Measurements from ENCODE around the gene RNF14. TPM values are rescaled to one million over a fixed set of nuclear protein-coding genes. Genes with fewer than 3 reads are reported as not detected.
"Not testable (repeated sequence)": the region's sequence is repeated elsewhere in the genome, so short reads cannot be mapped to it uniquely, and the experiment has no call there.

Gene RNF14
- polyA plus RNA-seq, 6 donors from 2014 or later, result 19.8 to 38.6 (median 34.6) TPM

DNA sequence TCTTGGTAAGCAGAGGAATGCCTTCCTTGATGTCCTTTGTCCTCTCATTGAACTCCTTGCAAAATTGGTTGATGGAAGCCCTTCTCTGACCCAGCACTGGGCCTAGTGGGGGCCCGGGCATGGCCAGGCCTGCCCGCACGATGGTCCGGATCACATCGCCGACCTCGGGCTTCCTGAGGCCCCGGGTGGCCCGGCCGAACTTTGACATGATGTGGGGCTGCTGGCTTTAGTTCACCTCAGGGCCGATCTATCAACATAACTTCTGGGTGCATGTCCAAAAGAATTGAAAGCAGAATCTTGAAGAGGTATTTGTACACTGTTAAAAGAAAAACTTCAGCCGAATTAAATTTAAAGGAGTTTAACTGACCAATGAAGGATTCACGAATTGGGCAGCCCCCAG lies 68.0 kb downstream of the RNF14 start:
- no peak for DNase-seq
- H3K27me3 Mint-ChIP-seq, result peaks cover 29 to 44% (median 38%) of the 10 kb centered on the region in 3 donors
- H3K9me3 Mint-ChIP-seq, result peaks cover 0 to 4% (median 0%) of the 10 kb centered on the region in 7 donors
- H3K4me1 Mint-ChIP-seq, result no peaks in the 10 kb centered on the region
- no peak overlapping the region for H3K27ac Mint-ChIP-seq
- no peak for ATAC-seq (ENCODE audit: low read depth in 2 of 2)
- H3K36me3 Mint-ChIP-seq, result peaks cover 0 to 7% of the 10 kb centered on the region in 2 donors
- no peak overlapping the region for H3K4me3 Mint-ChIP-seq

DNA sequence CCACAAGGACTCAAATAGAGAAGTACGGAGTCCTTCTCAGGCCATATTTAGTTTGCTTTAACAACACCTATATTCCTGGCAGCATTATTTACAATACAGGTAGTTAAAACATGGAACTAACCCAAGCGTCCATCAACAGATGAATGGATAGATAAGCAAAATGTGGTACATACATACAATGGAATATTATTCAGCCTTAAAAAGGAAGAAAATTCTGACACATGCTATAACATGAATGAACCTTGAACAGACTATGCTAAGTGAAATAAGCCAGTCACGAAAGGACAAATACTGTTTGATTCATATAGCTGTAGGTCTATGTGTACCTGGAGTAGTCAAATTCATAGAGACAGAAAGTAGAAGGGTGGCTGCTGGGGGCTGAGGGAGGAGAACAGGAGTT lies 68.7 kb downstream of the RNF14 start:
- H3K4me3 Mint-ChIP-seq; ATAC-seq (ENCODE audit: low read depth in 2 of 2); H3K4me1 Mint-ChIP-seq; H3K9me3 Mint-ChIP-seq; H3K36me3 Mint-ChIP-seq; DNase-seq: not testable (repeated sequence)
- H3K27me3 Mint-ChIP-seq, result peaks cover 27 to 44% (median 34%) of the 10 kb centered on the region in 3 donors
- H3K27ac Mint-ChIP-seq, result peak overlapping the region in 1 of 6 donors; percentile 2

DNA sequence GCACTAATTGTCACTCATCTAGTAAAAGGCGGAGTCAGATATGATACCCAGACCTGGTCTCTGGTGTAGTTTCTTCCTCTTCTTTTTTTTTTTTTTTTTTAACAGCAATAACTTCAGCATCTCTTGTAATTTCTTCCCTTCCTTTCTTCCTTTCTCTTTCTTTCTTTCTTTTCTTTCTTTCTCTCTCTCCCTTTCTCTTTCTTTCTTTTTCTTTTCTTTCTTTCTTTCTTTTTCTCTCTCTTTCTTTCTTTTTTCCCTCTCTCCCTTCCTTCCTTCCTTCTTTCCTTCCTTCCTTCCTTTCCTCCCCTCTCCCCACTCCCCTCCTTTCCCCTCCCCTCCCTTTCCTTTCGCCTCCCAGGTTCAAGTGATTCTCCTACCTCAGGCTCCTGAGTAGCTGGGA lies 69.8 kb downstream of the RNF14 start:
- peaks cover 0 to 7% of the 10 kb centered on the region in 2 donors for H3K36me3 Mint-ChIP-seq
- H3K27ac Mint-ChIP-seq, result peak overlapping the region in 1 of 6 donors; percentile 87
- H3K27me3 Mint-ChIP-seq, result peaks cover 23 to 37% (median 25%) of the 10 kb centered on the region in 3 donors
- DNase-seq (no peak), ATAC-seq (ENCODE audit: low read depth in 2 of 2) (no peak)
- H3K4me1 Mint-ChIP-seq, result no peaks in the 10 kb centered on the region
- H3K4me3 Mint-ChIP-seq, result no peak overlapping the region
- H3K9me3 Mint-ChIP-seq, result peaks cover 0 to 4% (median 2%) of the 10 kb centered on the region in 7 donors

Other genes with a start within 250 kb of the RNF14 start
- not detected for gene PCDH1, start 90.7 kb upstream of the RNF14 start, polyA plus RNA-seq (ENCODE audit: low read depth in 6 of 6)
- gene DELE1, start 45.2 kb upstream of the RNF14 start, polyA plus RNA-seq (ENCODE audit: low read depth in 6 of 6), result 10 to 100 TPM; 39.1 to 51.1 (median 44.1) TPM
- gene PCDH12, start 10.9 kb upstream of the RNF14 start, polyA plus RNA-seq (ENCODE audit: low read depth in 6 of 6), result under 1 TPM in 5 of 6 donors, not detected in 1; 0.09 to 0.29 (median 0.20) TPM
- 1 to 10 TPM; 4.5 to 9.9 (median 6.2) TPM for gene GNPDA1, start 43.9 kb downstream of the RNF14 start, polyA plus RNA-seq (ENCODE audit: low read depth in 6 of 6)
- gene NDFIP1, start 139.7 kb downstream of the RNF14 start, polyA plus RNA-seq (ENCODE audit: low read depth in 6 of 6), result 10 to 100 TPM; 11.8 to 21.1 (median 17.9) TPM

Measured in naive B cell (primary cell).